Measurements from ENCODE around the gene ARFGEF2. TPM values are rescaled to one million over a fixed set of nuclear protein-coding genes. Genes with fewer than 3 reads are reported as not detected.

ARFGEF2 gene
- total and polyA plus RNA-seq, 11 donors, result 7.5 to 52.7 (median 40.2) TPM

DNA sequence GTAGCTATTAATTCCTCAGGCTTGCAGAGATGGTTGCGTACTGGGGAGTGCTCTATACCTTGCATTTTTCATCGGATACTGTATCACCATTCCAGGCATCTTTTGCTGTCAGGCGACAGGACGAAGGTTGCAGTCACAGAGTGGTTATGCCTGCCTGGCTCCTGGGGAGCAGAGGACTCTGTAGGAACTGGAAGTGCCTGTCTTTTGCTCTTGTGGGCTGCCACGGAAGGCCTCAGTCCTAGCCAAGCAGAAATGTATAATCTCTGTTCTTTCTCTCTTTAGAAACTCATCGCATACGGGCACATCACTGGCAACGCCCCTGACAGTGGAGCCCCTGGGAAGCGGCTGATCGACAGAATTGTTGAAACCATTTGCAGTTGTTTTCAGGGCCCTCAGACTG, 29.5 kb downstream of the ARFGEF2 start:
- peaks cover 0 to 100% (median 93%) of the 10 kb centered on the region in 9 donors for H3K36me3 ChIP-seq
- no peak overlapping the region for H3K27ac ChIP-seq
- no peaks in the 10 kb centered on the region for H3K9me3 ChIP-seq
- intact Hi-C loops (cut with DNase I), result no loop called here
- ATAC-seq (no peak), DNase-seq (no peak)
- no peak overlapping the region for H3K4me3 ChIP-seq
- H3K4me1 ChIP-seq, result peaks cover 0 to 18% (median 0%) of the 10 kb centered on the region in 12 donors
- no peaks in the 10 kb centered on the region for H3K27me3 ChIP-seq
- TF ChIP-seq, protein P1, sequence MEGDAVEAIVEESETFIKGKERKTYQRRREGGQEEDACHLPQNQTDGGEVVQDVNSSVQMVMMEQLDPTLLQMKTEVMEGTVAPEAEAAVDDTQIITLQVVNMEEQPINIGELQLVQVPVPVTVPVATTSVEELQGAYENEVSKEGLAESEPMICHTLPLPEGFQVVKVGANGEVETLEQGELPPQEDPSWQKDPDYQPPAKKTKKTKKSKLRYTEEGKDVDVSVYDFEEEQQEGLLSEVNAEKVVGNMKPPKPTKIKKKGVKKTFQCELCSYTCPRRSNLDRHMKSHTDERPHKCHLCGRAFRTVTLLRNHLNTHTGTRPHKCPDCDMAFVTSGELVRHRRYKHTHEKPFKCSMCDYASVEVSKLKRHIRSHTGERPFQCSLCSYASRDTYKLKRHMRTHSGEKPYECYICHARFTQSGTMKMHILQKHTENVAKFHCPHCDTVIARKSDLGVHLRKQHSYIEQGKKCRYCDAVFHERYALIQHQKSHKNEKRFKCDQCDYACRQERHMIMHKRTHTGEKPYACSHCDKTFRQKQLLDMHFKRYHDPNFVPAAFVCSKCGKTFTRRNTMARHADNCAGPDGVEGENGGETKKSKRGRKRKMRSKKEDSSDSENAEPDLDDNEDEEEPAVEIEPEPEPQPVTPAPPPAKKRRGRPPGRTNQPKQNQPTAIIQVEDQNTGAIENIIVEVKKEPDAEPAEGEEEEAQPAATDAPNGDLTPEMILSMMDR (IDR thresholded peaks at IDR 0.05), result no peak
- TF ChIP-seq POLR2A (IDR thresholded peaks at IDR 0.05), result no peak
- WGBS, 4 donors, result 80 to 87% (median 85%) methylated on average over 10 of the region's 10 CpGs

DNA sequence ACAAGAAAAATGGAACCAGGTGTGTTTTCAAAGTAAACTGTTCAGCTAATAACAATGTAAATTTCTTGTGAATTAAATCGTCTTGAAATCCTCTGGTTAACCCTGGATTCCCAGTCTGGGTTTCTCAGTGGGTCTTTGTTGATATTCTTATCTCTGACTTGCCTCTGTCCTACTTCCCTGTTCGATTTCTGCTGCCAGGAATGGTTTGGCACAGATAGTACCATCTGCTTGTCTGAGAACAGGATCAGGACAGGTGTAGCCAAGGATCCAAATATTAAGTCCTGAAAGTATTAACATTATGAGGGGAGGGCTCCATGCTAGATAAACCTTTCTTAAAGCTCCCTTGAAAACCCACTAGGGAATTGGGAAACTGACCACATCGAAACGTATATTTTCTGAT, 30.1 kb downstream of the ARFGEF2 start:
- DNase-seq, result no peak
- Histone ChIP-seq H3K4me3 (no peak overlapping the region), H3K27me3 (no peaks in the 10 kb centered on the region), H3K27ac (peak overlapping the region in 1 of 12 donors; percentile 4), H3K36me3 (peaks cover 0 to 100% (median 93%) of the 10 kb centered on the region in 9 donors), H3K9me3 (no peaks in the 10 kb centered on the region), H3K4me1 (peaks cover 0 to 17% (median 0%) of the 10 kb centered on the region in 12 donors)
- no peak for ATAC-seq
- TF ChIP-seq, protein P1 (IDR thresholded peaks at IDR 0.05), result no peak
- TF ChIP-seq POLR2A (IDR thresholded peaks at IDR 0.05), result no peak
- WGBS, 4 donors, result 65 to 71% (median 67%) methylated on average over 4 of the region's 4 CpGs
- intact Hi-C loops (cut with DNase I), result no loop called here

DNA sequence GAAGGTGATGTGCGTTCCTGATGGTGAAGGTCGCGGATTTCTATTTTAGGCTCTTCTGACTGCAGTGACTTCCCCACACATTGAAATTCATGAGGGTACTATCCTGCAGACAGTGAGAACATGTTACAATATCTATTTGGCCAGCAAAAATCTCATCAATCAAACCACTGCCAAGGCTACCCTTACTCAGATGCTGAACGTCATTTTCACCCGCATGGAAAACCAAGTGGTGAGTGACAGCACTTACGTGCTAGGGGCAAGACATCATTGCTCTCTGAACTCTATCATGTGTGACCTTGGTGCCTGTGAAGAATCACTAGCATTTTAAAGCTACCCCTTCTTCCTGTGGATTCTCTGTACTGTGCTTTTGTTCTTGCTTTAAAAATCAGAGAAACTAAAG, 31.1 kb downstream of the ARFGEF2 start:
- intact Hi-C loops (cut with DNase I), result no loop called here
- 51 to 66% (median 62%) methylated on average over 6 of the region's 6 CpGs for WGBS, 4 donors
- Histone ChIP-seq H3K27me3 (no peaks in the 10 kb centered on the region), H3K27ac (peak overlapping the region in 2 of 12 donors; percentile 9 to 24), H3K4me3 (no peak overlapping the region), H3K9me3 (no peaks in the 10 kb centered on the region), H3K4me1 (peaks cover 0 to 27% (median 7%) of the 10 kb centered on the region in 12 donors), H3K36me3 (peaks cover 0 to 100% (median 94%) of the 10 kb centered on the region in 9 donors)
- no peak for DNase-seq
- ATAC-seq, result peak in 2 of 4 donors; percentile 23 to 34
- TF ChIP-seq POLR2A (IDR thresholded peaks at IDR 0.05), result no peak
- TF ChIP-seq, protein P1 (IDR thresholded peaks at IDR 0.05), result no peak

DNA sequence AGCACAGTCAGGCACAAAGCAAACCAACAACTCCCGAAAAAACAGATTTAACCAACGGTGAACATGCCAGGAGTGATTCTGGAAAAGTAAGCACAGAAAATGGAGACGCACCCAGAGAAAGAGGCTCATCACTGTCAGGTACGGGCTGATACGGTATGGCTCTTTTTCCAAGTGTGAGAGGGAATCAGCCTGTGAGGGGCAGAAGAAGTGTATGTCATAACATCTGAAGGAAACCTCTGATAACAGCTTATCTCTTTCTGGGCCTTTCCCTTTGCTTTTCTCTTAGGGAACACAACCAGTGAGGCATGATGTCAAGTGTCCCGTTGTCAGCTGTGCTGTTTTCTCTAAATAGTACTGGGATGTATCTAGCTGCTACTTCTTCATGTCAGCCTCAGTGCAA, 32.1 kb downstream of the ARFGEF2 start:
- Histone ChIP-seq H3K4me3 (no peak overlapping the region), H3K36me3 (peaks cover 0 to 100% (median 91%) of the 10 kb centered on the region in 9 donors), H3K4me1 (peaks cover 0 to 31% (median 10%) of the 10 kb centered on the region in 12 donors), H3K27me3 (no peaks in the 10 kb centered on the region), H3K9me3 (no peaks in the 10 kb centered on the region), H3K27ac (no peak overlapping the region)
- TF ChIP-seq POLR2A (IDR thresholded peaks at IDR 0.05), result no peak
- TF ChIP-seq, protein P1 (IDR thresholded peaks at IDR 0.05), result no peak
- intact Hi-C loops (cut with DNase I), result no loop called here
- ATAC-seq (peak in 3 of 4 donors; percentile 4 to 33 (median 11)), DNase-seq (no peak)
- WGBS, 4 donors, result 61 to 72% (median 69%) methylated on average over 6 of the region's 6 CpGs
